ENCODE measurements around the gene NUBPL.
"Not testable (repeated sequence)": the region's sequence is repeated elsewhere in the genome, so short reads cannot be mapped to it uniquely, and the experiment has no call there.

The NUBPL gene

DNA sequence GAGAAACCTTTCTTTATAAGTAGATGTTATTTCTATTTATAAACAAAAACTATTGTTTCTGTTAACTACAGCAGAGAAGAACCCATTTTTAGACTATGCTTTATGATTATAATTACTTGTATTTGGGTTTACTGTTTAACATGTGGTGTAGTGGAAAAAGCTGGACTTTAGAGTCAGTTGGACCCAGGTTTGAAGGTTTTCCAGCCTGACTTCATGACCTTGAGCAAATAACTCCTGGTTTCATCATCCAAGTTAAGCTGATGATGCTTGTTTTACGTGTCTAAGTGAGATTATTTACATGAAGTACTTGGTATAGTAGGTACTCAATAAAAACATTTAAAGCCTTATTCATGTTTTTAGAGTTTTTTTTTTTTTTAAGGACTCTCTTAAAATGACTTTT, 294.1 kb downstream of the NUBPL start:
- intact Hi-C loops (cut with DNase I; ENCODE audit: low total_unique reads) = no loop called here
- TF ChIP-seq, protein P1, sequence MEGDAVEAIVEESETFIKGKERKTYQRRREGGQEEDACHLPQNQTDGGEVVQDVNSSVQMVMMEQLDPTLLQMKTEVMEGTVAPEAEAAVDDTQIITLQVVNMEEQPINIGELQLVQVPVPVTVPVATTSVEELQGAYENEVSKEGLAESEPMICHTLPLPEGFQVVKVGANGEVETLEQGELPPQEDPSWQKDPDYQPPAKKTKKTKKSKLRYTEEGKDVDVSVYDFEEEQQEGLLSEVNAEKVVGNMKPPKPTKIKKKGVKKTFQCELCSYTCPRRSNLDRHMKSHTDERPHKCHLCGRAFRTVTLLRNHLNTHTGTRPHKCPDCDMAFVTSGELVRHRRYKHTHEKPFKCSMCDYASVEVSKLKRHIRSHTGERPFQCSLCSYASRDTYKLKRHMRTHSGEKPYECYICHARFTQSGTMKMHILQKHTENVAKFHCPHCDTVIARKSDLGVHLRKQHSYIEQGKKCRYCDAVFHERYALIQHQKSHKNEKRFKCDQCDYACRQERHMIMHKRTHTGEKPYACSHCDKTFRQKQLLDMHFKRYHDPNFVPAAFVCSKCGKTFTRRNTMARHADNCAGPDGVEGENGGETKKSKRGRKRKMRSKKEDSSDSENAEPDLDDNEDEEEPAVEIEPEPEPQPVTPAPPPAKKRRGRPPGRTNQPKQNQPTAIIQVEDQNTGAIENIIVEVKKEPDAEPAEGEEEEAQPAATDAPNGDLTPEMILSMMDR (IDR thresholded peaks at IDR 0.05) = no peak
- H3K36me3 ChIP-seq = peaks cover 0 to 10% (median 0%) of the 10 kb centered on the region in 3 donors
- no peak overlapping the region for H3K27ac ChIP-seq
- no peak for DNase-seq
- no peaks in the 10 kb centered on the region for H3K27me3 ChIP-seq
- no peak overlapping the region for H3K4me3 ChIP-seq
- no peaks in the 10 kb centered on the region for H3K9me3 ChIP-seq
- no peaks in the 10 kb centered on the region for H3K4me1 ChIP-seq

DNA sequence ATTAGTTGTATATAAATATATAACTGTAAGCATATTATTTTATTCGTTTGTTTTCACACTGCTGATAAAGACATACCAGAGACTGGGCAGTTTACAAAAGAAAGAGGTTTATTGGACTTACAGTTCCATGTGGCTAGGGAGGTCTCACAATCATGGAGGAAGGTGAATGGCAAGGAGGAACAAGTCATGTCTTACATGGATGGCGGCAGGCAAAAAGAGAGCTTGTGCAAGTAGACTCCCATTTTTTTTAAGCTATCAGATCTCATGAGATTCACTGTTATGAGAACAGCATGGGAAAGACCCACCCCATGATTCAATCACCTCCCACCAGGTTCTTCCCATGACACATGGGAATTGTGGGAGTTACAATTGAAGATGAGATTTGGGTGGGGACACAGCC, 294.8 kb downstream of the NUBPL start:
- H3K4me1 ChIP-seq; H3K27me3 ChIP-seq; H3K27ac ChIP-seq; H3K4me3 ChIP-seq; DNase-seq; H3K9me3 ChIP-seq; intact Hi-C loops (cut with DNase I; ENCODE audit: low total_unique reads): not testable (repeated sequence)
- peaks cover 0 to 10% (median 0%) of the 10 kb centered on the region in 3 donors for H3K36me3 ChIP-seq

DNA sequence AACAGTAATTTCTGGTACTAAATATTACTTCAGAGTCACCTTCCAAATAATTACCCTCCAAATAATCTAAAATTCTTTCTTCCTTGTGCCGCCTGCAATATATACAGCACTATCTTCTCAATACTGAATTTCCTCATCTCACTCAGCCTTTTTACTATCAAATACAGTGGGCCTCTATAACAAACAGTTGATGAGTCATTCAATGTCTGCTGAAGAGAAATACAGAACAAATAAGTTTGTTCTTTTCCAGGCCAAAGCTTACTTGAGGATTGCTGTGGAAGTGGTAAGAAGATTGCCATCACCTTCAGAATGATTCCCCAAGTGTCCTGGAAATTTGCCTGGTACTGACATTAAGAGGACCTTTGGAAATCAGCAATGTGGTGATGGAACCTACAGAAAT, 297.7 kb downstream of the NUBPL start:
- intact Hi-C loops (cut with DNase I; ENCODE audit: low total_unique reads) = no loop called here
- Histone ChIP-seq H3K4me1 (no peaks in the 10 kb centered on the region), H3K36me3 (peaks cover 0 to 10% (median 0%) of the 10 kb centered on the region in 3 donors), H3K27ac (no peak overlapping the region), H3K9me3 (peaks cover 0 to 6% (median 0%) of the 10 kb centered on the region in 3 donors), H3K4me3 (no peak overlapping the region), H3K27me3 (no peaks in the 10 kb centered on the region)
- TF ChIP-seq, protein P1 (IDR thresholded peaks at IDR 0.05) = no peak
- no peak for DNase-seq

DNA sequence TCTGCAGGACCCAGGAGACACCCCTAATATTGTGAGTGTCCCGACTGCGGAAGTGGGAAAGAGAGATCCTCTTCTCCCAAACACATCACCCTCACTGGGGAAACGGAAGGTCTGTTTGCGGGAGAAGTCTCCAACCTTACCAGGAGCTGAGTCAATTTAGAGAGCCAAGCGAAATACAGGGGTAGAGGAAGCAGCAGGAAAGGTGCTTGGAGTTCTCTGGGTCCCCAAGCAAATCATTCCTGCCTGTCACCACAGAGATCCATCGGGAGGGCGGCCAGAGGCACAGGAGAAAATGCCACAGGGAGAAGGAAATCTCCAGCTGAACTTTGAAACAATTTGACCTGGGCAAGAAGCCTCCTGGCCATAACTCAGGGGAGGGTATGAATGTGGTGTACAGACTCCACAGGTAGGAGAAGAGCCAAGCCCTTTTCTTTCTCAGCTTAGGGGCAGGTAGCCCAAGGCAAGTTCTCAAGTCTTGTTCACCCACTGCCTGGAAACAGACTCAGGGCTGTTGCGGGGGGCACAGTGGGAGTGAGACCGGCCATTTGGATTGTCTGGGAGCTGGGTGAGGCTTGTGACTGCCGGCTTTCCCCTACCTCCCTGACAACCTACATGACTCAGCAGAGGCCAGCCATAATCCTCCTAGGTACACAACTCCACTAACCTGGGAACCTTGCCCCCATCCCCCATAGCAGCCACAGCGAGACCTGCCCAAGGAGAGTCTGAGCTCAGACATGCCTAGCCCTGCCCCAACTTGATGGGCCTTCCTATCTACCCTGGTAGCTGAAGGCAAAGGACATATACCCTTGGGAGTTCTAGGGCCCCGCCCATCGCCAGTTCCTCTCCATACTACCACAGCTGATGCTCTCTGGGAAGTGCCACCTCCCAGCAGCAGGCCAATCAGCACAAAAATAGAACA, 304.0 kb downstream of the NUBPL start:
- DNase-seq = no peak
- TF ChIP-seq, protein P1 (IDR thresholded peaks at IDR 0.05) = no peak
- Histone ChIP-seq H3K4me3 (no peak overlapping the region), H3K27me3 (no peaks in the 10 kb centered on the region), H3K4me1 (no peaks in the 10 kb centered on the region), H3K9me3 (peaks cover 0 to 18% (median 9%) of the 10 kb centered on the region in 3 donors), H3K27ac (no peak overlapping the region), H3K36me3 (no peaks in the 10 kb centered on the region)
- intact Hi-C loops (cut with DNase I; ENCODE audit: low total_unique reads) = no loop called here

DNA sequence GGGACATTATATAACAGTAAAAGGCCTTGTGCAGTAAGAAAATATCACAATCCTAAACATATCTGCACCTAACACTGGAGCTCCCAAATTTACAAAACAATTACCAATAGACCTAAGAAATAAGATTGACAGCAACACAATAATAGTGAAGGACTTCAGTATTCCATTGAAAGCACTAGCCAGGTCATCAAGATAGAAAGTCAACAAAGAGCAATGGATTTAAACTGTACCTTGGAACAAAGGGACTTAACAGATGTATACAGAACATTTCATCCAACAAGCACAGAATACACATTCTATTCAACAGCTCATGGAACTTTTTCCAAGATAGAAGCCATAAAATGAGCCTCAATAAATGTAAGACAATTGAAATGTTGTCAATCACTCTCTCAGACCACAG, 306.4 kb downstream of the NUBPL start:
- intact Hi-C loops (cut with DNase I; ENCODE audit: low total_unique reads) = no loop called here
- TF ChIP-seq, protein P1 (IDR thresholded peaks at IDR 0.05) = no peak

DNA sequence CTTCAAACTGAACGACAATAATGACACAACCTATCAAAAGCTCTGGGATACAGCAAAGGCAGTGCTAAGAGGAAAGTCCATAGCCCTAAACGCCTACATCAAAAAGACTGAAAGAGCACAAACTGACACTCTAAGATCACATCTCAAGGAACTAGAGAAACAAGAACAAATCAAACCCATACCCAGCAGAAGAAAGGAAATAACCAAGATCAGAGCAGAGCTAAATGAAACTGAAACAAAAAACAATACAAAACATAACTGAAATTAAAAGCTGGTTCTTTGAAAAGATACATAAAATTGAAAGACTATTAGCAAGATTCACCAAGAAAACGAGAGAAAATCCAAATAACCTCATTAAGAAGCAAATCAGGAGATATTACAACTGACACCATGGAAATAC, 306.9 kb downstream of the NUBPL start:
- H3K27me3 ChIP-seq; H3K27ac ChIP-seq; DNase-seq; H3K4me1 ChIP-seq; intact Hi-C loops (cut with DNase I; ENCODE audit: low total_unique reads); H3K4me3 ChIP-seq; H3K36me3 ChIP-seq: not testable (repeated sequence)
- H3K9me3 ChIP-seq = peaks cover 0 to 16% (median 9%) of the 10 kb centered on the region in 3 donors

More for the DNA sequence above, 306.4 kb downstream of the NUBPL start:
- no peaks in the 10 kb centered on the region for H3K27me3 ChIP-seq
- no peak for DNase-seq
- no peaks in the 10 kb centered on the region for H3K36me3 ChIP-seq
- peaks cover 0 to 18% (median 9%) of the 10 kb centered on the region in 3 donors for H3K9me3 ChIP-seq
- H3K4me1 ChIP-seq = no peaks in the 10 kb centered on the region
- no peak overlapping the region for H3K27ac ChIP-seq
- H3K4me3 ChIP-seq = no peak overlapping the region
